CD4-positive, alpha-beta T cell treated with Interleukin-4 for 1 hour (primary cell): Measurements from ENCODE around the gene NDUFB7.

Experiments
- DNase-seq, 2 donors: peaks; one replicate each; pipeline ENCODE4 v3.0.0-alpha.2; 2020 to 2022

The NDUFB7 gene

DNA sequence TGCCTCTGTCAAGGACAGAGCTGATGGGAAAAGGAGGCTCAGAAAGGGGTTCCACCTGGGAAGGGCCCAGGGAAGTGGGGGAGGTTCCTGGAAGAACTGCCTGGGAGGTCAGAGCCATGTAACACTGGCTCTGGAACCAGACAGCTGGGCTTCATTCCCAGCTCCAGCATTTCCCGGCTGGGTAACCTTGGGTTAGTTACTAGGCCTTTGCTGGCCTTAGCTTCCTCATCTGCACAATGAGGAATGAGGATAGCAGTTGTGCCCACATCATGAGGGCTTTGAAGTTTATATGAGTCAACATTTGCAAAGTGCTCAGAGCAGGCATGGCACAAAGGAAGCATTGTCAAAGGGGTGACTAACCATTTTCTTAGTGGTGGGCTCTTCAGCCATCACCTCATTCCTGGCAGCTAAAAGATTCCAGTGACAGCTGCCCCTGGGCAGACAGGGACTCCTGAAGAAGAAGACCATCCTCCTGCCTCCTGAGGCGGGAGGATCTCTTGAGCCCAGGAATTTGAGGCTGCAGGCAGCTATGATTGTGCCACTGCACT, 51.9 kb downstream of the NDUFB7 start:
- peak in 1 of 2 donors; percentile 24 for DNase-seq

GRCh38 chr19:14519245-14519859, 52.5 kb downstream of the NDUFB7 start:
- no peak for DNase-seq

DNA sequence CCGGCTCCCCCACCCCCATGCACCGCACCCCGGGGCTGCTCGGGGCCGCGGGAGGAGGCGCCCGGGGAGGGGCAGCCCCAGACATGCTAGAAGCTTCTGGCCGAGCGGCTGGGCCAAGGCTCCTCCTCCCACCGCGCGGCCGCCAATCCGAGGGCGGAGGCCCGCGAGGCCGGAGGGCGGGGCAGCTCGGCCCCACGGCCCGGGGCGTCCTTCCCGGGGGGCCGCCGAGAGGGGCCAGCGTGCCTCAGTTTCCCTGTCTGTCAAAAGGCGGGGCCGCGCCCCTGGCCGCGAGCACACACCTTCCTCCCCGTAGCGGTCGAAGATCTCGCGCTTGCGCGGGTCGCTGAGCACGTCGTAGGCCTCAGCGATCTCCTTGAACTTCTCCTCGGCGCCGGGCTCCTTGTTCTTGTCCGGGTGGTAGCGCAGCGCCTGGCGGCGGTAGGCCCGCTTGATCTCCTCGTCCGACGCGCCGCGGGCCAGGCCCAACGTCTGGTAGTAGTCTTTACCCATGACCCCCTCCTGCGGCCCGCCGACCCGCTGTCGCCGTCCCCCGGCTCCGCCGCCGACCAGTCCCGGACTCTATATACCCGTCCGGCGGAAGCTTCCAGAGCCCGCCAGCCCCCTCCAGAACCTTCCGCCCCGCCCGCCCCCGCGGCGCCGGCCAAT, 53.9 kb downstream of the NDUFB7 start, which contains the start of gene DNAJB1:
TSS of gene DNAJB1 (minus strand) at position 558 of the 666 bp plus-strand sequence. CDS start at position 510, 48 bp downstream.
- peak; percentile 76 to 78 for DNase-seq

DNA sequence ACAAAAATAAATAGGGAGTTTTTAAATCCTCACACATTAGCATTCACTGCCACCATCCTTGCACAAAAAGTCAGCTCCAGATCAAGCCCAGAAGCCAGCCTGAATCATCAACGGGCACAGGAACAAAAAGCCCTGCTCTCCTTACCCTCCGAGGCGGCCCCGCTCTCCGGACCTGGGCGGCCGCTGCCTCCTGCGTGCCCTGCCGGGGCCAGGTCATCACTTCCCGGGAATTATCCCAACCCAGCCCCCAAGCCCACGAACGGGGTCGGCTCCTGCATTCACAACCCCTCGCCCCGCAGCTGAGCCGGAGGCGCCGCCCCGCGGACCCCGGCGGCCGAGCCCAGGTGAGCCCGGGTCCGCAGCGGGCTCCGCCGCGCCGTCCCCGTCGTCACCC, 54.4 kb downstream of the NDUFB7 start:
- DNase-seq = peak in 1 of 2 donors; percentile 32

DNA sequence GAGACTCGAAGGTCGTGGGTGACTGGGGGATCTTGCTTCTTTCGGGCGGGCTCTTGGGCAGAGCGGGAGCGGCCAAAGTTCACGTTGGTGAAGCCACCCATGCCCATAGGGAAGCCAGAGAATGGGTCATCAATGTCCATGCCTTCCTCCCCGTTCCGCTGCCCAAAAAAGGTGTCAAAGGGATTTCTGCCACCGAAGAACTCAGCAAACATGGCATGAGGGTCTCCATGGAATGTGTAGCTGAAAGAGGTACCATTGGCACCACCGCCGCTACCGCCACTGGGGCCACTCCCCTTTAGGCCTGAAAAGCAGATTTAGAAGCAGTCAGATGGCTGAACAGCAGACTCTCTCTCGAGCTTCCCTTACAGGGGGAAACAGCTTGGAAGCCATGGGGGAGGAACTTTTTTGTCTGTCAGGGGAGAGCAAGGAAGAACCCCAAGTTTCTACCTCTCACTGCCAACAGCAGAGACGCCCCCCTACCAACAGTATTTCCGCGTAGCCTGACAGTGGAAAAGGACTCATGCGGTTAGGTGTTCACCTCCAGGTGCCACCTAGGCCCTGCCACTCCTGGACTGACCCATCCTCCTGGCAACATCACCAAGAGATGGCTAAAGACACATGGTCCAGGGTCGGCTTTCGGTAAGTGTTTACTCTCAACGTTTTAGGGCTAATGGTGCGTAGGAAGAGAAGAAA, 55.0 kb downstream of the NDUFB7 start:
- DNase-seq = peak in 1 of 2 donors; percentile 53
